ENCODE measurements around the gene TTC7B.

DNA sequence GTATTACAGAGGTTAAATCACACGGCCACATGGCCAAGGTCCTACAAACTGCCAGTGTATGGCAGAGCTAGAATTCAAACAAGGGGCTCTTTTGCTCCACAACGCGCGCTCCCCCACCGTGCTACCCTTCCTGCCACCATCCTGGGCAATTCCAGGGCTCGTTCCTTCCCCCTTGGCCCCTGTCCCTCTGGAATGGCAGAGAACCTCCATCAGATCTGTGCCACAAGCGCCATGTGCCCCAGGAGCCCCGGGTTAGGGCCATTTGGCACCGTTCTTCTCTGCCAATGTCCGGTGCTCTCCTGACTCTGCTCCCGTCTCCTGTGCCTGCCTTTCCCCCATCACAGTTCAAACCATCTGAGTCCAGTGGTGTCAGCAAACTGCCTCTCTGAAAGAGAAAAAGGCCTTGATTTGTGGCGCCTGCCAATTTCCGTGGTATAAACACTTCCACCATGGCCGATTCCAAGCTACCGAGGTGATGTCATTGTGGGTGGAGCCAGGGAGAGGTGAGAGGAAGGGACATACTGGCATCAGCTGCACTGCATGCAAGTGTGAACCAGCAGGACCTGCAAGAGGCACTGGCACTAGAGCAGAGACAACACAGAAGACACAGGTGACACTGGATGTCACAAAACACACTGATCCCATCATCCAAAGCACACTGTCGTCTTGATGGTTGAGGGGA, 256.3 kb downstream of the TTC7B start:
- TF ChIP-seq CTCF (IDR thresholded peaks at IDR 0.05), result no peak
- no peak for TF ChIP-seq POLR2A (IDR thresholded peaks at IDR 0.05)

Data from Peyer's patch (tissue), 4 donors.